Tongue (tissue), 2 donors: Measurements from ENCODE around the gene PRKCZ. TPM values are rescaled to one million over a fixed set of nuclear protein-coding genes. Genes with fewer than 3 reads are reported as not detected.
"Not testable (repeated sequence)": the region's sequence is repeated elsewhere in the genome, so short reads cannot be mapped to it uniquely, and the experiment has no call there.

Experiments used
- DNase-seq: peaks from one replicate; pipeline ENCODE4 v3.0.0-alpha.2; 2015
- total RNA-seq: library from RNA; depleted of rRNA; stranded (reverse); fragments of >200 nt; gene quantifications from one replicate; pipeline ENCODE4 v1.2.3, GENCODE V29; 2014

The PRKCZ gene
- total RNA-seq, 1 donor from 2014 or later: 9.9 TPM

- no peak for DNase-seq
These were observed 37.6 kb downstream of the PRKCZ start for GRCh38 chr1:2087766-2088165.

- no peak for DNase-seq
These were observed 38.2 kb downstream of the PRKCZ start for GRCh38 chr1:2088458-2088857.

- DNase-seq: no peak
These were observed 38.8 kb downstream of the PRKCZ start for GRCh38 chr1:2089051-2089450.

GRCh38 chr1:2090216-2090890 lies 40.1 kb downstream of the PRKCZ start:
- DNase-seq: no peak

GRCh38 chr1:2091611-2092604 lies 41.7 kb downstream of the PRKCZ start:
- peak; percentile 53 for DNase-seq

- no peak for DNase-seq
These were observed 42.8 kb downstream of the PRKCZ start for GRCh38 chr1:2093055-2093454.

- no peak for DNase-seq
These were observed 43.4 kb downstream of the PRKCZ start for GRCh38 chr1:2093636-2094035.

GRCh38 chr1:2094269-2095158 lies 44.3 kb downstream of the PRKCZ start:
- not testable (repeated sequence) for DNase-seq

GRCh38 chr1:2095394-2095793 lies 45.2 kb downstream of the PRKCZ start:
- DNase-seq: no peak

- DNase-seq: no peak
These were observed 45.9 kb downstream of the PRKCZ start for GRCh38 chr1:2095981-2096736.

- no peak for DNase-seq
These were observed 47.4 kb downstream of the PRKCZ start for GRCh38 chr1:2097386-2098300.

GRCh38 chr1:2098301-2098698 lies 48.1 kb downstream of the PRKCZ start:
- DNase-seq: no peak

GRCh38 chr1:2098839-2099785 lies 48.9 kb downstream of the PRKCZ start:
- DNase-seq: peak; percentile 82

GRCh38 chr1:2099886-2100779 lies 49.9 kb downstream of the PRKCZ start:
- no peak for DNase-seq

GRCh38 chr1:2100780-2101108 lies 50.5 kb downstream of the PRKCZ start:
- DNase-seq: no peak

- DNase-seq: no peak
These were observed 51.3 kb downstream of the PRKCZ start for GRCh38 chr1:2101531-2101930.

- DNase-seq: no peak
These were observed 51.7 kb downstream of the PRKCZ start for GRCh38 chr1:2101946-2102345.

- no peak for DNase-seq
These were observed 52.5 kb downstream of the PRKCZ start for GRCh38 chr1:2102753-2103152.
